ENCODE data around the gene AGBL3. TPM values are rescaled to one million over a fixed set of nuclear protein-coding genes. Genes with fewer than 3 reads are reported as not detected.
"Not testable (repeated sequence)": the region's sequence is repeated elsewhere in the genome, so short reads cannot be mapped to it uniquely, and the experiment has no call there.

The AGBL3 gene
- total RNA-seq, 2 experiments from 2014 or later, result 4.5 to 6.7 TPM

DNA sequence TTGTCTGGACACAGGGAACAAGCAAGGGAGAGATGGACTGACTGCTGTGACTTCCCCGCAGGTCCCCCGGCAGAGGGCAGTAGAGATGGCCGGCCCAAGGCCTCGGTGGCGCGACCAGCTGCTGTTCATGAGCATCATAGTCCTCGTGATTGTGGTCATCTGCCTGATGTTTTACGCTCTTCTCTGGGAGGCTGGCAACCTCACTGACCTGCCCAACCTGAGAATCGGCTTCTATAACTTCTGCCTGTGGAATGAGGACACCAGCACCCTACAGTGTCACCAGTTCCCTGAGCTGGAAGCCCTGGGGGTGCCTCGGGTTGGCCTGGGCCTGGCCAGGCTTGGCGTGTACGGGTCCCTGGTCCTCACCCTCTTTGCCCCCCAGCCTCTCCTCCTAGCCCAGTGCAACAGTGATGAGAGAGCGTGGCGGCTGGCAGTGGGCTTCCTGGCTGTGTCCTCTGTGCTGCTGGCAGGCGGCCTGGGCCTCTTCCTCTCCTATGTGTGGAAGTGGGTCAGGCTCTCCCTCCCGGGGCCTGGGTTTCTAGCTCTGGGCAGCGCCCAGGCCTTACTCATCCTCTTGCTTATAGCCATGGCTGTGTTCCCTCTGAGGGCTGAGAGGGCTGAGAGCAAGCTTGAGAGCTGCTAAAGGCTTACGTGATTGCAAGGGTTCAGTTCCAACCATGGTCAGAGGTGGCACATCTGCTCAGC, 178.2 kb downstream of the AGBL3 start:
- Mint-ChIP-seq H3K4me1 (peaks cover 43% of the 10 kb centered on the region), H3K36me3 (peaks cover 63% of the 10 kb centered on the region), H3K27ac (peak overlapping the region; percentile 33), H3K9me3 (peaks cover 10% of the 10 kb centered on the region), H3K4me3 (no peak overlapping the region), H3K27me3 (no peaks in the 10 kb centered on the region)
- POLR2A ChIA-PET, result interaction anchor here (1.9 kb wide), 1 partner anchor 16 kb away, joined by 13 read pairs; the partner anchor contains the start of gene TMEM140
- ATAC-seq (ENCODE audit: low read depth) (no peak), DNase-seq (no peak)

DNA sequence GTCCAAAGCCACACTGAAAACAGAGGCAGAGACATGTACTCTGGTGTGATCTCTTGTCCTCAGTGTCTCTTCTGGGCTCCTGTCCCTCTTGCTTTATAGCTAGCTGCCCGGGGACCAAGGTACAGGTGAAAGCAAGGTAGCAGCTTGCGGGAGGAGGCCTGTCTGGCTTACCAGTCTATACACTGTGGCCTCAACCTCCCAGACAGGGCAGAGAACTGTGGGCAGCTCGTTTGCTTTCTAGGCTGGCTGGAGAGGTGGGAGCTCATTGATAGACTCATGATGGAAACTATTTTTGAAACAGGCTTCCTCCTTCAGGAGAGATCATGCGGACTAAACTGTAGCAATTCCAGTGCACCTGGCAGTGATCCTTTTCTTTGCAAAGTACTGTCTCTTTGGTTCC, 179.6 kb downstream of the AGBL3 start:
- no peak for DNase-seq
- H3K9me3 Mint-ChIP-seq, result peaks cover 10% of the 10 kb centered on the region
- H3K27me3 Mint-ChIP-seq, result no peaks in the 10 kb centered on the region
- POLR2A ChIA-PET, result interaction anchor here (1.0 to 1.9 kb wide), 2 partner anchors 18 to 20 kb away, joined by 3 to 7 read pairs; partner anchors contain the start of gene TMEM140
- H3K4me1 Mint-ChIP-seq, result peaks cover 34% of the 10 kb centered on the region
- no peak overlapping the region for H3K27ac Mint-ChIP-seq
- peaks cover 51% of the 10 kb centered on the region for H3K36me3 Mint-ChIP-seq
- ATAC-seq (ENCODE audit: low read depth), result no peak
- H3K4me3 Mint-ChIP-seq, result no peak overlapping the region

DNA sequence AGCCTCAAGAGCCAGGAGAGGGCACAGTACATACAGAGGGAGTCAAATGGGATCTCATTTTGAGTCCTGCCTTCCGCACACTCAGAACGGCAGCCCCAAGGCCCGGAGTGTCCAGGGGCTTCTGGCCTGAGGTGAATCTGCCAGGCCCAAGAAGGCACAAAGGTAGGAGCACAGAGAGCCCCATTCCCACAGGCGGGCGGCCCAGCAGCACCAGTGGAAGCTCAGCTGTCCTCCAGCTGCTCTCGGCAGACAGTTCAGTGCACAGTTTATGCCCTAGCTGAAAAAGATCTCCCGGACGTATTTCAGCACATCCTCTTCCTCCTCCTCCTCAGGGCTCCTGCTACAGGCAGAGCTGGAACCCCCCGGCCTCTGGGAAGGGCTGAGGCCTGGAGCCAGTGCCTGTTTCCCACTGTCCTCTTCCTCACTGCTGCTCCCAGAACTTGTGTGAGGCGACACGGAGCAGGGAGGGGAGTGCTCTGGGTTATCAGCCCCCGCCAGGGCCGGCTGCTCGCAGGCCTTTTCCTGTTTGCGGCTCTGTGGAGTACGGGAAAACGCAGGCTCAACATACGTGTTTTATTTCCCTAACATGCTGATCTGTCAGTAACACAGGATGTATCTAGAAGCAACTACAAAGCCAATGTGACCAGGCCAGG, 180.2 kb downstream of the AGBL3 start:
- ATAC-seq (ENCODE audit: low read depth) (no peak), DNase-seq (no peak)
- H3K9me3 Mint-ChIP-seq, result peaks cover 9% of the 10 kb centered on the region
- H3K27me3 Mint-ChIP-seq, result no peaks in the 10 kb centered on the region
- peak overlapping the region; percentile 31 for H3K27ac Mint-ChIP-seq
- H3K4me3 Mint-ChIP-seq, result no peak overlapping the region
- POLR2A ChIA-PET, result interaction anchor here (1.3 to 1.9 kb wide), 2 partner anchors 18 to 179 kb away, joined by 5 to 7 read pairs; partner anchors contain the start of gene TMEM140
- peaks cover 45% of the 10 kb centered on the region for H3K36me3 Mint-ChIP-seq
- peaks cover 32% of the 10 kb centered on the region for H3K4me1 Mint-ChIP-seq

DNA sequence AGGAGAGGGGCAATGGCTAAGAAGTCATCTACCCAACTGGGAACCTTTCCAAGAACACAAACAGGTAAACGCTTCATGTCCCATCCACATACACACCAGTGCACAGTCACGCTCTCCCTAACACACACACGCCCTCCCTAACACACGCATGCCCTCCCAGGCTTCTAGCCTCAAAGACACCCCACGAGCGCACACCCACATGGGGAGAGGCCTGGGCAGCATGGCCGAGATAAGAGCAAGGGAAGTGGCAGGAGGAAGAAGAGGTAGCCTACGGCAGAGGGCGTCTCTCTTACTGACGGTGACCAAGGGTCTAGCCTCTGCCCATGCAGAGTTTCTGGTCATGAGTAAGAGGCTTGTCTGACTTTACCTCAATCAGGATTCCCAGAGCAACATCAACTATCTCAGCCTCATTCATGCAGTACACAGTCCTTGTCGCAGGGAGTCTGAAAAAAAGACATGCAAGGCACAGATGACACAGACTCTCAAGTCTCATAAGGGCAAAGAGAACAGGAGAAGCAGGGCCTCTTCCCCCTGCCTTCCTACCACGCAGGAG, 181.1 kb downstream of the AGBL3 start:
- ATAC-seq (ENCODE audit: low read depth) (no peak), DNase-seq (no peak)
- peaks cover 32% of the 10 kb centered on the region for H3K4me1 Mint-ChIP-seq
- peak overlapping the region; percentile 92 for H3K4me3 Mint-ChIP-seq
- H3K27me3 Mint-ChIP-seq, result no peaks in the 10 kb centered on the region
- POLR2A ChIA-PET, result interaction anchor here (1.3 to 4.2 kb wide), 3 partner anchors 19 to 180 kb away, joined by 5 to 49 read pairs (median 7); partner anchors contain the start of gene TMEM140
- peaks cover 2% of the 10 kb centered on the region for H3K9me3 Mint-ChIP-seq
- peaks cover 36% of the 10 kb centered on the region for H3K36me3 Mint-ChIP-seq
- peak overlapping the region; percentile 39 for H3K27ac Mint-ChIP-seq

DNA sequence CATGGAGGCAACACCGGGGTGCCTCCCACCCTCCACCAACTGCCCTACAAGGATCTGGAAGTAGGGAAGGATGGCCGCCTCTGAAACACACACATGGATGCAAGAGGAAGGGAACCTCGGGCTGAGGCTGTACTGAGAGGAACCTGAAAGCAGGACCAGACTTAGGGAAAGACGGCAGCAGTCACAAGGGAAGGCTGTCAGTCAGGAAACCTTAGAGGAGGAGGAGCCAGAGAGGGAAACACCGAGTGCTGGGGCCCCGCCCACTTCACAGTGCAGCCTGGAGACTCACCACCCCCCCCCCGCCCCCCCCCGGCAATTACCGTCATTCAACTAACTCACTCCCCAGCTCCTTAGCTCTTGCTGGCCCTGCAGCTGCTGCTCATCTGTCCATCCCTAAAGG, 181.7 kb downstream of the AGBL3 start:
- ATAC-seq (ENCODE audit: low read depth), result no peak
- POLR2A ChIA-PET, result interaction anchor here (1.3 to 4.2 kb wide), 4 partner anchors 16 to 181 kb away, joined by 3 to 49 read pairs (median 12); partner anchors contain the start of gene TMEM140
- Mint-ChIP-seq H3K4me1 (peaks cover 32% of the 10 kb centered on the region), H3K9me3 (no peaks in the 10 kb centered on the region), H3K27me3 (no peaks in the 10 kb centered on the region), H3K27ac (peak overlapping the region; percentile 92), H3K4me3 (peak overlapping the region; percentile 92), H3K36me3 (peaks cover 30% of the 10 kb centered on the region)
- DNase-seq, result no peak

DNA sequence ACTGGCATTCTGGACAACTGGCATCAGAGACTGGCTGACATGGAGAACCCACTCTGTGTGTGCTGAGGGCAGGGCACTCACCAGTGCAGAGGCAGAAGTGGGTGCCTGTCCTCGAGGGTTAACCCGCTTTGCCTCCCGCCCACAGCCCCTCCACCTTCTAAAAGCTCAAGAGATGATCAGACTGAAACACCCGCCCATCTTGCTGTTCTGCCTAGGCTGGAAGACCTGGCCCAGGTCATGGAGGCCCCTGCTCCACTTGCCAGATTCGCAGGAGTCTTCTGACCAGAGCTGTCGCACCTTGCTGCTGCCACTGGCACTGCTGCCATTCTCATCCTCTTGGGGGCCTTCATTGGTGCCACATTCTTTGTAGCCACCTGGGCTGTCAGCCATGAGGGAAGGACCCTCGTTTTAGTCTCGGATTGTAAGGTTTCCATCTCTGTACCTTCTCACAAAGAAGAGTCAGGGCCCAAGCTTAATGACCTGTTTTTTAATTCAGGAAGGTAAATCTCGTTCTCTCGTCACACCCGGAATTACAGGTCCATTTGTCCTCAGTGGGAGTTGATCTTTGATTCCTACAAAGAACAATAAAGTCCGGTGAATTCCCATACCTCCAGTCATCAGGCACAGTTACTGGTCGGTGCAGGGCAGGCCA, 182.3 kb downstream of the AGBL3 start:
- DNase-seq (no peak), ATAC-seq (ENCODE audit: low read depth) (no peak)
- peak overlapping the region; percentile 92 for H3K4me3 Mint-ChIP-seq
- peak overlapping the region; percentile 92 for H3K27ac Mint-ChIP-seq
- no peaks in the 10 kb centered on the region for H3K27me3 Mint-ChIP-seq
- no peaks in the 10 kb centered on the region for H3K9me3 Mint-ChIP-seq
- POLR2A ChIA-PET, result interaction anchor here (1.6 to 4.2 kb wide), 4 partner anchors 17 to 181 kb away, joined by 3 to 49 read pairs (median 30); partner anchors contain the start of genes AGBL3 and TMEM140
- H3K36me3 Mint-ChIP-seq, result peaks cover 29% of the 10 kb centered on the region
- H3K4me1 Mint-ChIP-seq, result peaks cover 32% of the 10 kb centered on the region

DNA sequence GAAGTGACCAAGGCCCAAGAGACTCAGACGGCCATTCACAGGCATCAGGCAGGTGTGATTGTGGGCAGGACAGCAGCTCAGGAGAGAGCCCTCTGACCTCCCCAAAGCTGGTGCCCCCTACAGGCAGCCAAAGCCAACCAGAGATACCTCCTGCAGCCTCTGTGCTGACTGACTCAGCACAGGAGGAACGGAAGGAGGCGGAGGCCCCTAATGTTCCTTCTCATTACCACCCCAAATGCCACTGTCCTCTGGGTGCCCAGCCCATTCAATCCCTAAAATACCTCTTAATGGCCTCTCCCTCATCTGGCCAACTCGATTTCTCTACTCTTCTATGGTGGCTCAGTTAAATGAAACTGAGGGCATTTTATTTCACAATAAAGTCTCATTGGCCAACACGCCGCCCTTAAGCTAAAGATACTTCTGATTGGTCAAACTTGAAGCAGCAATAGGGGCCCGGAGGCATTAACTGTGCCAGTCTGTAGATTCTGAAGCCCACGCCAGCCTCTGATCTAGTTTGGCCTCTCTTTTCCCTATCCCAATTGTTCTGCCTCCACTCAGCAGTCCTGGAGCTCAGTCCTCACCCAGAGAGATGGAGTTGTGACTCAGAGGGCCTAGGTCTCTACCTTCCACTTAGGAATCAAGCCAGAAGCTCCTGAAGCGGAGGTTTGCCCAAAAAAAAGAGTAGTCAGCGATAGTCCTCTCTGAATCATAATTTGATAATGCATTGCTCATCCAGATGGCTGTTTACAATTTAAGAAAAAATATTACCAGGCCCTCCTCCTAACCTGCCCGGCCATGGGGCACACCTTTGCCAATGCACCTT, 183.0 kb downstream of the AGBL3 start:
- no peaks in the 10 kb centered on the region for H3K9me3 Mint-ChIP-seq
- H3K27ac Mint-ChIP-seq, result peak overlapping the region; percentile 92
- POLR2A ChIA-PET, result interaction anchor here (0.7 to 4.2 kb wide), 7 partner anchors 18 to 523 kb away, joined by 3 to 49 read pairs (median 8); partner anchors contain the start of genes AGBL3, BPGM and TMEM140
- H3K4me3 Mint-ChIP-seq, result peak overlapping the region; percentile 92
- ATAC-seq (ENCODE audit: low read depth), result peak; percentile 47
- DNase-seq, result peak; percentile 67
- peaks cover 31% of the 10 kb centered on the region for H3K4me1 Mint-ChIP-seq
- peaks cover 25% of the 10 kb centered on the region for H3K36me3 Mint-ChIP-seq
- H3K27me3 Mint-ChIP-seq, result no peaks in the 10 kb centered on the region

DNA sequence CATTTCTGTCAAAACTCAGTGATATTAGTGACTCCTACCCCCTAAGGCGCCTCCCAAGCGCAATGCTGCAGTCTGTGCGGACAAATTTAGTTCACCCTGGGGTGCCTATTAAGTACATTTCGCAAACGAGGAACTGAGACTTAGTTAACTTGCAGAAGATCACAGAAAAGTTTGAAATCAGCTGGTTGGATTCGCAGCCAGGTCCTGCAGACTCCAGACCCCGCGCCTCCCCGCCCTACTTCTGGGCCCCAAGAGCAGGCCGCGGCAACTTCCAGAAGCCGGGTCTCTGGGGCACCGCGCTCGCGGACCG, 183.6 kb downstream of the AGBL3 start:
- H3K9me3 Mint-ChIP-seq, result no peaks in the 10 kb centered on the region
- POLR2A ChIA-PET, result interaction anchor here (0.7 to 4.2 kb wide), 6 partner anchors 22 to 524 kb away, joined by 3 to 49 read pairs (median 14); partner anchors contain the start of genes AGBL3, BPGM and TMEM140
- no peak for DNase-seq
- no peaks in the 10 kb centered on the region for H3K27me3 Mint-ChIP-seq
- peaks cover 22% of the 10 kb centered on the region for H3K36me3 Mint-ChIP-seq
- H3K4me3 Mint-ChIP-seq, result peak overlapping the region; percentile 92
- ATAC-seq (ENCODE audit: low read depth), result no peak
- peaks cover 31% of the 10 kb centered on the region for H3K4me1 Mint-ChIP-seq
- peak overlapping the region; percentile 92 for H3K27ac Mint-ChIP-seq

DNA sequence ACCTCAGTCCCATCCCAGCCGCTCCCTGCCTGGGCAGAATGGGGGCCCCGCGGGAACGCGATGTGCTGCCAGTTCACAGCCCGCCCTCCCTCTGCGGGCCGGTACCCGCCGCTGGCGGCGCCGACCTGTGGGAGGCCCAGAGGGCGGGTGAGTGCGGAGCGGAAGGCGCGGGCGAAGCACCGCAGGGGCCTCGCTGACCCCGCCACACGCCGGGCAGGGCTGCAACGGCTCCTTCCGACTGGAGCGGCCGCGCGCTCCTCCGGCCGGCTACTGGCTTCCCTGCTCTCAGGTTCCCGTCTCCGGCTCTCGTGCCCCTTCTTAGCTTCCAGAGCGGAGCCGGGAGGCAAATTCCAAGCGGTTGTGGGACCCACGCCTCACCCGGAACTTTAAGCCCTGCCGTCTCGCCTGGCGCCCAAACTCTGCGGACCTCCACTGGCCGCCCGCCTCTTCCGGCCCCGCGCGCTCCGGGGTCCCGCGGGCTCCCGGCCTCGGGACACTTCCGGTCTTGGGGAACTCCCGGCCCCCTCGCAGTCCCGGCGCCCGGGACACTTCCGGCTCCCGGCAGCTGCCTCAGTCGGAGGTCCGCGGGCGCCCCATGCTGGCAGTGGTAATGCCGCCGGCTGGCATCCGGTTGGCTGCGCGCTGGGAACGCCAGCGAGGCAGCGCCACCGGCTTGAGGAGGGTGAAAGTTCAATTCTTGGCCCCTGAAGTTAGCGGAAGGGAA, 184.1 kb downstream of the AGBL3 start, which contains the start of gene CYREN:
CYREN (minus strand) TSS at position 434 of the 724 bp plus-strand sequence. CDS start 1,785 bp downstream, outside the sequence.
- H3K27ac Mint-ChIP-seq, result peak within 1 kb of the TSS; percentile 92
- H3K4me3 Mint-ChIP-seq, result peak within 1 kb of the TSS; percentile 92
- no peaks in the 10 kb centered on the region for H3K27me3 Mint-ChIP-seq
- no peaks in the 10 kb centered on the region for H3K9me3 Mint-ChIP-seq
- POLR2A ChIA-PET, result interaction anchor here (0.6 to 4.2 kb wide), 7 partner anchors 10 to 524 kb away, joined by 3 to 49 read pairs (median 8); partner anchors contain the start of genes AGBL3, BPGM and TMEM140
- ATAC-seq (ENCODE audit: low read depth) (peak; percentile 83), DNase-seq (peak; percentile 91)
- peaks cover 31% of the 10 kb centered on the region for H3K4me1 Mint-ChIP-seq
- peaks cover 18% of the 10 kb centered on the region for H3K36me3 Mint-ChIP-seq

DNA sequence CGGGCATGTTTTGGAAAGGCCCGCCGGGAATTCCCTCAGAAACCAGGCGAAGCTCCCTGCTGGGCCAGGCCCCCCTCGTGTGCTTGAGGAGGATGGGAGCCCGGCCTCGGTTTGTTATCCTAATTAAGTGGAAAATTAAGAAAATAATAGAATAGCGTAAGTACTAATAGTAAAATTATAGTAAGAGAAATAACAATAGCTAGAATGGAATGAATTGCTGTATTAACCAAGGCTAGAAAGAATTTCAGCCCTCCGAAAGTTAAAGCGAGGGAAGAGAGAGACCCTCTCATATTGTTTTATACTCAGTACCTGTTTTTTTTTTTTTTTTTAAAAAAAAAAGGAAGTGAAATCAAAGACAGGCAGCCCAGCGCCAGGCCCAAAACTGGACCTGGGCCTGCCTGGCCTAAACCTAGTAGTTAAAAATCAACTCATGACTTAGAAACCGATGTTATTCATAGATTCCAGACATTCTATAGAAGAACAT, 184.7 kb downstream of the AGBL3 start:
- not testable (repeated sequence) for H3K27me3 Mint-ChIP-seq; DNase-seq; H3K9me3 Mint-ChIP-seq; ATAC-seq (ENCODE audit: low read depth)
- POLR2A ChIA-PET, result interaction anchor here (0.6 to 4.2 kb wide), 7 partner anchors 9 to 525 kb away, joined by 3 to 49 read pairs (median 8); partner anchors contain the start of genes AGBL3, BPGM and TMEM140
- peaks cover 16% of the 10 kb centered on the region for H3K36me3 Mint-ChIP-seq
- peak overlapping the region; percentile 88 for H3K27ac Mint-ChIP-seq
- H3K4me3 Mint-ChIP-seq, result peak overlapping the region; percentile 92
- H3K4me1 Mint-ChIP-seq, result peaks cover 29% of the 10 kb centered on the region

DNA sequence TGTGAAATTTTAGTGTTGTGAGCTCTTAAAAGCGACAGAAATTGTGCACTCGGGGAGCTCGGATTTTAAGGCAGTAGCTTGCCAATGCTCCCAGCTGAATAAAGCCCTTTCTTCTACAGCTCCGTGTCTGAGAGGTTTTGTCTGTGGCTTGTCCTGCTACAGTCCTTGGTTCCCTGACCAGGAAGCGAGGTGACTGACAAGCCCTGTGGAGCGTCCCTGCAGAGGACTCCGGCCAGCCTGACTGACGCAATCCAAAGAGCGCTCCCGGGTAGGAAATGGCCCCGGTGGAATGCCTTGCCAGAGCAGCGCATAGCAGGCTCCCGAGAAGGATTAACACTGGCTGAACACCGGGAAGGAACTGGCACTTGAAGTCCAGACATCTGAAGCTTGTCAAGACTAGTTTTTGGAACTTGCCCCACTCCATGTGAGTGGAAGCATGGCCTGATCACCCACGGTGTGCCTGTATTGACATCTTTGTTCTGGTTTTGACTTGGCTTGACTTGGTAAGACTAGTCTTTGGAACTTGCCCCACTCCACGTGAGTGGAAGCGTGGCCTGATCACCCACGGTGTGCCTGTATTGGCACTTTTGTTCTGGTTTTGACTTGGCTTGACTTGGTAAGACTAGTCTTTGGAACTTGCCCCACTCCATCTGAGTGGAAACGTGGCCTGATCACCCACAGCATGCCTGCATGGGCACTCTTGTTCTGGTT, 185.4 kb downstream of the AGBL3 start:
- peak overlapping the region; percentile 59 for H3K27ac Mint-ChIP-seq

More for the DNA sequence above, 185.4 kb downstream of the AGBL3 start:
- not testable (repeated sequence) for H3K27me3 Mint-ChIP-seq; H3K9me3 Mint-ChIP-seq; ATAC-seq (ENCODE audit: low read depth); DNase-seq
- H3K36me3 Mint-ChIP-seq, result peaks cover 16% of the 10 kb centered on the region
- peak overlapping the region; percentile 59 for H3K4me3 Mint-ChIP-seq
- H3K4me1 Mint-ChIP-seq, result peaks cover 28% of the 10 kb centered on the region
- POLR2A ChIA-PET, result interaction anchor here (0.8 to 4.2 kb wide), 4 partner anchors 8 to 184 kb away, joined by 3 to 49 read pairs (median 30); partner anchors contain the start of genes AGBL3 and TMEM140
